Transverse colon (tissue), 4 donors: Measurements from ENCODE around the gene OTOF. TPM values are rescaled to one million over a fixed set of nuclear protein-coding genes. Genes with fewer than 3 reads are reported as not detected.
"Not testable (repeated sequence)": the region's sequence is repeated elsewhere in the genome, so short reads cannot be mapped to it uniquely, and the experiment has no call there.

Experiments
- DNase-seq: peaks from one replicate; pipeline ENCODE4 v3.0.0-alpha.2; 2019
- H3K27ac ChIP-seq, 4 donors: fragments of 200-600 bp; sonication (generic); 2 replicates each; pipeline ENCODE4 v1.5.1; 2016 to 2018; ENCODE audit warnings: inconsistent platforms in 4 of 4
- H3K27me3 ChIP-seq: fragments of 200-600 bp; sonication (generic); 2 replicates; pipeline ENCODE4 v1.5.1; 2017; ENCODE audit warnings: inconsistent platforms
- H3K36me3 ChIP-seq, 4 donors: fragments of 200-600 bp; sonication (generic); 2 replicates each; pipeline ENCODE4 v1.5.1; 2017 to 2019; ENCODE audit warnings: inconsistent platforms in 4 of 4
- H3K4me1 ChIP-seq, 4 donors: fragments of 200-600 bp; sonication (generic); 2 replicates each; pipeline ENCODE4 v1.5.1; 2017 to 2020; ENCODE audit warnings: inconsistent platforms in 4 of 4
- H3K4me3 ChIP-seq, 4 donors: fragments of 200-600 bp; sonication (generic); 1 replicate in 1 of 4; 2 replicates in 3 of 4; pipeline versions ENCODE4 v1.5.1 to v1.6.1; 2017 to 2019; ENCODE audit warnings: inconsistent platforms in 4 of 4
- H3K9me3 ChIP-seq, 2 donors: fragments of 200-600 bp; sonication (generic); 2 replicates each; pipeline ENCODE4 v1.5.1; 2017 to 2019; ENCODE audit warnings: inconsistent platforms in 2 of 2
- EP300 ChIP-seq: sonication (generic); formaldehyde crosslinking; IDR thresholded peaks from one replicate; pipeline ENCODE4 v1.6.1; 2017; ENCODE audit warnings: antibody characterized with exemption, low read depth
- POLR2A ChIP-seq: fragments of 450-650 bp; IDR thresholded peaks from one replicate; pipeline ENCODE4 v1.6.1; 2016; ENCODE audit warnings: antibody characterized with exemption, mild to moderate bottlenecking, moderate library complexity
- POLR2AphosphoS5 ChIP-seq, 3 donors: sonication (generic); formaldehyde crosslinking; IDR thresholded peaks; one replicate each; pipeline ENCODE4 v1.6.1; 2016; ENCODE audit warnings: antibody characterized with exemption in 3 of 3
- WGBS, 2 donors: methylation state at CpG; one replicate each; pipeline ENCODE4 v1.1.5; 2018; ENCODE audit warnings: low coverage in 1 of 2; 5-methylcytosine and 5-hydroxymethylcytosine counted together
- in situ Hi-C, 4 donors: fragments of 200-750 bp; cut with MboI; loops; one replicate each; pipeline versions ENCODE4 v1.15.0 to v1.15.1; 2017; ENCODE audit warnings: low sequenced_read_pairs in 3 of 4, low pct_ligation_motif_present in 1 of 4, low pct_unique_long_range_greater_than_20kb in 1 of 4
- intact Hi-C: fragments of 100-400 bp; cut with DNase I; formaldehyde crosslinking; loops from one replicate; pipeline ENCODE4 v1.15.1; 2023; ENCODE audit warnings: low total_unique reads
- total RNA-seq, 4 donors: library from RNA; depleted of rRNA; stranded (reverse); fragments of >200 nt; gene quantifications; one replicate each; pipeline ENCODE4 v1.1.0, GENCODE V29; 2016
- TF ChIP-seq, protein P1 (sequence below), 5 experiments: fragments of 200-600 bp in 3 of 5; fragments of 450-650 bp in 2 of 5; sonication (generic) in 3 of 5; IDR thresholded peaks; 1 replicate in 2 of 5; 2 replicates in 3 of 5; pipeline ENCODE4 v1.5.1; 2016 to 2017; ENCODE audit warnings: antibody characterized with exemption in 5 of 5, inconsistent platforms in 3 of 5, mild to moderate bottlenecking in 2 of 5, moderate library complexity in 1 of 5

OTOF gene
- total RNA-seq, 4 donors from 2014 or later: 0.37 TPM; not detected in 3

GRCh38 chr2:26471289-26471688, 6.6 kb downstream of the OTOF start:
- no peaks in the 10 kb centered on the region for H3K9me3 ChIP-seq
- H3K4me1 ChIP-seq: no peaks in the 10 kb centered on the region
- TF ChIP-seq POLR2A (no peak), EP300 (no peak), POLR2AphosphoS5 (IDR thresholded peaks at IDR 0.05) (no peak)
- TF ChIP-seq, protein P1, sequence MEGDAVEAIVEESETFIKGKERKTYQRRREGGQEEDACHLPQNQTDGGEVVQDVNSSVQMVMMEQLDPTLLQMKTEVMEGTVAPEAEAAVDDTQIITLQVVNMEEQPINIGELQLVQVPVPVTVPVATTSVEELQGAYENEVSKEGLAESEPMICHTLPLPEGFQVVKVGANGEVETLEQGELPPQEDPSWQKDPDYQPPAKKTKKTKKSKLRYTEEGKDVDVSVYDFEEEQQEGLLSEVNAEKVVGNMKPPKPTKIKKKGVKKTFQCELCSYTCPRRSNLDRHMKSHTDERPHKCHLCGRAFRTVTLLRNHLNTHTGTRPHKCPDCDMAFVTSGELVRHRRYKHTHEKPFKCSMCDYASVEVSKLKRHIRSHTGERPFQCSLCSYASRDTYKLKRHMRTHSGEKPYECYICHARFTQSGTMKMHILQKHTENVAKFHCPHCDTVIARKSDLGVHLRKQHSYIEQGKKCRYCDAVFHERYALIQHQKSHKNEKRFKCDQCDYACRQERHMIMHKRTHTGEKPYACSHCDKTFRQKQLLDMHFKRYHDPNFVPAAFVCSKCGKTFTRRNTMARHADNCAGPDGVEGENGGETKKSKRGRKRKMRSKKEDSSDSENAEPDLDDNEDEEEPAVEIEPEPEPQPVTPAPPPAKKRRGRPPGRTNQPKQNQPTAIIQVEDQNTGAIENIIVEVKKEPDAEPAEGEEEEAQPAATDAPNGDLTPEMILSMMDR (IDR thresholded peaks at IDR 0.05): no peak
- WGBS, 2 donors: 50% methylated on average over 2 of the region's 2 CpGs; no CpG with 5 or more reads in 1 of the 2 donors
- H3K27ac ChIP-seq: no peak overlapping the region
- DNase-seq: no peak
- intact Hi-C loops (no loop called here), in situ Hi-C loops (no loop called here)
- no peaks in the 10 kb centered on the region for H3K36me3 ChIP-seq
- H3K27me3 ChIP-seq: no peaks in the 10 kb centered on the region
- H3K4me3 ChIP-seq: no peak overlapping the region

DNA sequence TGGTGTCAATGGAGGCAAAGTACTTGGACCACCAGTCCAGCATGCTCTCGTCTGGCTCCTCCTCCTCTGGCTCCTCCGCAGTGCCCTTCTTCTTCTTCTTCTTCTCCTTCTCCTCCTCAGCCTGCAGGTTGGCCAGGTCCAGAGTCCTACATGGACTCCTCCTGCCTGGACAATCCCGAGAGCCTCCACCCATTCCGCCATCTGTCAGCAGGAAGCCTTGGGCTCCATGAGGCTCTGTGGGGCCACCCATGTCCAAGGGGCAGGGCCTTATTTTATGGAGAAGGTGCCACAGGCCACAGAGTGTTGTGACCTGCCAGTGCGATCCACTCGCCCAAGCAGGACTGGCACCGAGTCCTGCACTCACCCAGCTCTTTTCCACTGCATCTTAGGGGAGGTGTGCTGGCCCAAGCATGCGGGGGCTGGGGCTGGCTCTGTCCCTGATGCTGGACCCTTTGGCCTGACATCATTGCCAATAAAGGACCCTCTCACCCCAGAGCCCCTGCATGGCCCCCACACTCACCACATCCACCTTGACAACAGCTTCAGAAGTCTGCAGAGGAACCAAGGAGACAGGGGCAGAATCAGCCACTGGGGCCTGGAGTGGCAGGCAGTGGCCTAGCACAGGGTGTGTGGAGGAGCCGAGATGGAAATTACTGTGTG, 7.2 kb downstream of the OTOF start:
- intact Hi-C loops (no loop called here), in situ Hi-C loops (no loop called here)
- H3K27me3 ChIP-seq: no peaks in the 10 kb centered on the region
- no peaks in the 10 kb centered on the region for H3K36me3 ChIP-seq
- no peak overlapping the region for H3K27ac ChIP-seq
- TF ChIP-seq, protein P1 (IDR thresholded peaks at IDR 0.05): no peak
- no peak for TF ChIP-seq POLR2AphosphoS5 (IDR thresholded peaks at IDR 0.05)
- TF ChIP-seq POLR2A: no peak
- no peak for TF ChIP-seq EP300
- H3K9me3 ChIP-seq: no peaks in the 10 kb centered on the region
- DNase-seq: no peak
- no peak overlapping the region for H3K4me3 ChIP-seq
- WGBS, 2 donors: 85% methylated on average over 8 of the region's 9 CpGs; no CpG with 5 or more reads in 1 of the 2 donors
- H3K4me1 ChIP-seq: no peaks in the 10 kb centered on the region

- TF ChIP-seq, protein P1 (IDR thresholded peaks at IDR 0.05): no peak
- TF ChIP-seq POLR2A: no peak
- in situ Hi-C loops: no loop called here
- 88 to 94% methylated on average over 5 to 7 of the region's 7 CpGs for WGBS, 2 donors
These were observed 8.0 kb downstream of the OTOF start for GRCh38 chr2:26469955-26470354.

DNA sequence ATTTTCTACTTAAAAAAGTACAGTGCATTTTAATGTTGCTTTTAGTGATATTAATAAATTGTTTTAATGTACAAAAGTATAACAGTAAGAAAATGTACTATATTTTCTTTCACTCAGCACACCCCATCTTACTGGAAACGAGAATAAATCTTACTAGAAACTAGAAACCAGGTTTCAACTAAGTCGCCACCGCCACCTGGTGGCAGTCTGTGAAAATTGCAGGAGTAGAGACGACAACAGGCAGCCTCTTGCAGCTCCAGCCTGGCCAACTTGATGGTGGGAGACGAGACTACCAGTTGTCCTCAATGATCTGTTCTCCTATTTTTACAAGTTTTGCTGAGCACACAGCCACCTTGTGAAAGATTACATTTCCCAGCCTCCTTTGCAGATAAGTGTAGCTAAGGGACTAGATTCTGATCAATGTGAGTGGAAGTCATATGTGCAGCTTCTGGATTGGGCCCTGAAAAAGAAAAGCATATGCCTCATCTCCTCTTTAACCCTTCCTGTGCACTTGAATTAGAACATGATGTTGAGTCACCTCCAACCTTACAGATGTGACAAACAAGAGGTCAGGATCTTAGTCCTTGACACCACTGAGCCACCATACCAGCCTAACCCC, 8.7 kb downstream of the OTOF start:
- H3K9me3 ChIP-seq: no peaks in the 10 kb centered on the region
- no peak for TF ChIP-seq EP300
- TF ChIP-seq, protein P1 (IDR thresholded peaks at IDR 0.05): peak; percentile 44 to 63 (median 54)
- 16 to 17% methylated on average over 1 to 5 of the region's 5 CpGs for WGBS, 2 donors
- H3K36me3 ChIP-seq: no peaks in the 10 kb centered on the region
- H3K4me1 ChIP-seq: no peaks in the 10 kb centered on the region
- peak; percentile 62 for DNase-seq
- no peak overlapping the region for H3K4me3 ChIP-seq
- no peak overlapping the region for H3K27ac ChIP-seq
- intact Hi-C loops: no loop called here
- no peaks in the 10 kb centered on the region for H3K27me3 ChIP-seq
- in situ Hi-C loops: no loop called here

More at GRCh38 chr2:26469955-26470354, 8.0 kb downstream of the OTOF start:
- intact Hi-C loops: no loop called here
- Histone ChIP-seq H3K27me3 (no peaks in the 10 kb centered on the region), H3K36me3 (no peaks in the 10 kb centered on the region), H3K4me1 (no peaks in the 10 kb centered on the region), H3K4me3 (no peak overlapping the region), H3K9me3 (no peaks in the 10 kb centered on the region), H3K27ac (no peak overlapping the region)
- no peak for DNase-seq

- H3K4me3 ChIP-seq, H3K27me3 ChIP-seq, in situ Hi-C loops, H3K36me3 ChIP-seq, H3K4me1 ChIP-seq, H3K9me3 ChIP-seq, intact Hi-C loops, DNase-seq, H3K27ac ChIP-seq: not testable (repeated sequence)
- 100% methylated on average over 1 of the region's 1 CpG for WGBS, 2 donors
These were observed 9.4 kb downstream of the OTOF start for GRCh38 chr2:26468544-26468943.
